Astrocyte of the spinal cord (primary cell): ENCODE data around the gene CEACAM19.
"Not testable (repeated sequence)": the region's sequence is repeated elsewhere in the genome, so short reads cannot be mapped to it uniquely, and the experiment has no call there.

Experiments
- DNase-seq: peaks from one replicate; pipeline ENCODE4 v3.0.0; 2011; ENCODE audit warnings: low read depth, low spot score
- H3K4me3 ChIP-seq: 2 replicates; pipeline ENCODE4 v1.5.1; 2011; ENCODE audit warnings: low read depth, mild to moderate bottlenecking, low read length, moderate library complexity
- in situ Hi-C: cut with HindIII; loops from 2 replicates; pipeline ENCODE4 v1.10.0; 2017; ENCODE audit warnings: low sequenced_read_pairs
- TF ChIP-seq, protein P1 (sequence below): IDR thresholded peaks from 2 replicates; pipeline ENCODE4 v1.5.1; 2012; ENCODE audit warnings: low read depth, mild to moderate bottlenecking, low read length, inconsistent platforms

Gene CEACAM19

DNA sequence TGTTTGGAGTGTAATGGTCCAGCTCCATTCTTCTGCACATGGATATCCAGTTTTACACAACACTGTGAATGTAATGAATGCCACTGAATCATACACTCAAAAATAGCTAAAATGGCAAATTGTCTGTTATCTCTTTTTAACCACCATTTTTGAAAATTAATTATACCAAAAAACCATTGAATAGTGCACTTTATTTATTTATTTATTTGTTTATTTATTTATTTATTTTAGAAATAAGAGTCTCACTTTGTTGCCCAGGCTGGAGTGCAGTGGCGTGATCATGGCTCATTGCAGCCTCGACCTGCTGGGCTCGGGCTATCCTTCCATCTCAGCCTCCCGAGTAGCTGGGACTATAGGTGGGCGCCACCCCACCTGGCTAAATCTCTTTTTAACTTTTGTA, 7.3 kb upstream of the CEACAM19 start:
- no peak overlapping the region for H3K4me3 ChIP-seq
- no peak for DNase-seq
- TF ChIP-seq, protein P1, sequence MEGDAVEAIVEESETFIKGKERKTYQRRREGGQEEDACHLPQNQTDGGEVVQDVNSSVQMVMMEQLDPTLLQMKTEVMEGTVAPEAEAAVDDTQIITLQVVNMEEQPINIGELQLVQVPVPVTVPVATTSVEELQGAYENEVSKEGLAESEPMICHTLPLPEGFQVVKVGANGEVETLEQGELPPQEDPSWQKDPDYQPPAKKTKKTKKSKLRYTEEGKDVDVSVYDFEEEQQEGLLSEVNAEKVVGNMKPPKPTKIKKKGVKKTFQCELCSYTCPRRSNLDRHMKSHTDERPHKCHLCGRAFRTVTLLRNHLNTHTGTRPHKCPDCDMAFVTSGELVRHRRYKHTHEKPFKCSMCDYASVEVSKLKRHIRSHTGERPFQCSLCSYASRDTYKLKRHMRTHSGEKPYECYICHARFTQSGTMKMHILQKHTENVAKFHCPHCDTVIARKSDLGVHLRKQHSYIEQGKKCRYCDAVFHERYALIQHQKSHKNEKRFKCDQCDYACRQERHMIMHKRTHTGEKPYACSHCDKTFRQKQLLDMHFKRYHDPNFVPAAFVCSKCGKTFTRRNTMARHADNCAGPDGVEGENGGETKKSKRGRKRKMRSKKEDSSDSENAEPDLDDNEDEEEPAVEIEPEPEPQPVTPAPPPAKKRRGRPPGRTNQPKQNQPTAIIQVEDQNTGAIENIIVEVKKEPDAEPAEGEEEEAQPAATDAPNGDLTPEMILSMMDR, result no peak
- in situ Hi-C loops, result no loop called here

DNA sequence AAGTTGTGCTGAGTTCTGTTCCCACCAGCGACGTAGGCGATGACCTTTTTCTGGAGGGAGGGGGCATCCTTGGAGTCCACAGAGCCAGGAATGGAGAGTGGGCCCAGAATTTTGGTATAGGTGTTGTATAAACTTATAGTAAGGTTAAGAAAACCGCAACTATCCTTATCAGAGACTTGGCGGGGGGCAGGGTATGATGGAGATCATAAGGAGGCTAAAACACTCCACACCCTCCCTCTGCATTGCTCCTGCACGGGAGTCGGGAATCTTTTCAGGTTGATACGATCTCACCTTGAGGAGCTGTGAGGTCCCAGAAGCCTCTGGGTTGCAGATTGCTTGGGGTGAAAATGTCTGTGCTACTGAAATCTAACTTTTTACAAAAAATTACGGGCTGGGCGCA, 6.3 kb upstream of the CEACAM19 start:
- no peak overlapping the region for H3K4me3 ChIP-seq
- in situ Hi-C loops, result no loop called here
- DNase-seq, result no peak
- TF ChIP-seq, protein P1, result no peak

DNA sequence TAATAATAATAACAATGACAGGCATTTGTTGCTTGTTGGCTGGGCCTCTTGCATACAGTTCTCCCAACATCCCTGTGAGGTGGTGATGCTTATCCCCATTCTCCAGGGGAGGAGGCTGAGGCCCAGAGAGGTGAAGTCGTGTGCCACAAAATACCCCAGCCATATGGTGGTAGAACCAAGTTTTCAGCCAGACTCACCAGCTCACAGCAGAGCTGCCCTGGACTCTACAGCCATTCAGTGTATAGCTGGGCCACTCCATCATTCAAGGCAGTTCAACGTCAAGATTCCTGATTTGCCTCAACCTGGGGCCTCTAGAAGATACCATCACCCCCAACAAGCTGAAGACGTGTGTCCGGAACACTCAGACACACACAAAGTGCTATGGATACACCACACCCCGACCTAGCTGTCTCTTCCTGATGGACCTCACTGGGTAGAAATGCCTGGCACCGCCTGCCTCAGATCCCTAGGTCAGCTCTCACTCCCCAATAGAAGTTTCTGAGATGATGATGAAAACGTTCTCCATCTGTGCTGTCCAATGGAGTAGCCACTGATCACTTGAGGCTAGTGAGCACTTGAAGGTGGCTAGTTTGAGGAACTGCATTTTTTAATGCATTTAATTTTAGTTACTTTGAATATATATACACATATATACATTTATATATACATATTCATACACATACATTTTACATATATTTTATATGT, 4.3 kb upstream of the CEACAM19 start:
- DNase-seq, result no peak
- TF ChIP-seq, protein P1, result no peak
- in situ Hi-C loops, result no loop called here
- H3K4me3 ChIP-seq, result no peak overlapping the region

DNA sequence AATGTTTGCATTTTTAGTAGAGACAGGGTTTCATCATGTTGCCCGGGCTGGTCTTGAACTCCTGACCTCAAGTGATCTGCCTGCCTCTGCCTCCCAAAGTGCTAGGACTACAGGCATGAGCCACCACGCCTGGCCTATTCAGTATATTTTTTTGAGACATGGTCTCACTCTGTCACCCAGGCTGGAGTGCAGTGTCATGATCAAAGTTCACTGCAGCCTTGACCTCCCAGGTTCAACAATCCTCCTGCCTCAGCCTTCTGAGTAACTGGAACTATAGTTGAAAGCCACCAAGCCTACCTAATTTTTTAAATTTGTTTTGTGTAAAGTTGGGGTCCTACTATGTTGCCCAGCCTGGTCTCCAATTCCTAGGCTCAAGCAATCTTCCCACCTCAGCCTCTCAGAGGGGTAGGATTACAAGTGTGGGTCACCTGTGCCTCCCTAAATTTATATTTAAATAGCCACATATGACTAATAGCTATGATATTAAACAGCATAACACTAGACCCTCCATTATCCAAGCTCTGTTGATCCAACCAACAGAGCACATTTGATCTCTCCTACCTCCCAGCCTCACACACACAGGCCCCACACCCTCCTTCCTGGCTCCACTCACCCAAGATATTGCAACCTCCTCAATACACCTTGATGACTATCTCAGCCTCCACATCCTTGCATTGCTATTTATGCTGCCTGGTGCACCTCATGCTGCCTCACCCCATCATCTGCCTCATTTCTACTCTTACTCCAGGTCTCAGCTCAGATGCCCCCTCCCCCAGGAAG, 2.1 kb upstream of the CEACAM19 start:
- H3K4me3 ChIP-seq, result no peak overlapping the region
- in situ Hi-C loops, result no loop called here
- TF ChIP-seq, protein P1, result no peak
- DNase-seq, result no peak

DNA sequence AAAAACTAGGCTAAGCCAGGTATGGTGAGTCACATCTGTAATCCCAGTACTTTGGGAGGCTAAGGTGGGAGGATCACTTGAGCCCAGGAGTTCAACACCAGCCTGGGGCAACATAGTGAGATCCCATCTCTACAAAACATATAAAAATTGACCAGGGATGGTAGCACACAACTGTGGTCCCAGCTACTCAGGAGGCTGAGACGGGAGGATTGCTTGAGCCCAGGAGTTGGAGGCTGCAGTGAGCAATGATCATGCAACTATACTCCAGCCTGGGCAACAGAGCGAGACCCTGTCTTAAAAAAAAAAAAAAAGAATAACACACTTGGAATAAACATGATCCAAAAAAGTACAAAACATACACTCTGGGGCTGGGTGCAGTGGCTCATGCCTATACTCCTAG, 1.3 kb upstream of the CEACAM19 start:
- in situ Hi-C loops, H3K4me3 ChIP-seq, DNase-seq: not testable (repeated sequence)

DNA sequence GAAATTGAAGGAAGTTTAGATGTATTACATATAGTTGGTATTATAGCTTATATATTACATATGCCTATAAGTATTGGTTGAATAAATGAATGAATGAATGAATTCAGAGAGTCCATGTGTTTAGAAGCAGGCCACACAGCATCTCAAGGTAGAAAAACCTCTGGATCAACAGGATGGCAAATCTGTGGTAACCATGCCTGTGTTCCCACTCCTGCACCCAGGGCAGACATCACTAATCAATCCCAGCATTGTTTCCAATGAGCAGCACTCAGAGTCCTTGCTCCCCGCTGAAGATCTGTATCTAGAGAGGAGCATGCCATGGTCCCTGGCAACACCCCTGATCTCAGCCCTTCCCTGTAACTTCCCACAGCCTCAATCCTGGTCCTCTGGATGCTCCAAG, 944 bp downstream of the CEACAM19 start:
- TF ChIP-seq, protein P1, result no peak
- in situ Hi-C loops, result no loop called here
- no peak for DNase-seq
- H3K4me3 ChIP-seq, result no peak overlapping the region

DNA sequence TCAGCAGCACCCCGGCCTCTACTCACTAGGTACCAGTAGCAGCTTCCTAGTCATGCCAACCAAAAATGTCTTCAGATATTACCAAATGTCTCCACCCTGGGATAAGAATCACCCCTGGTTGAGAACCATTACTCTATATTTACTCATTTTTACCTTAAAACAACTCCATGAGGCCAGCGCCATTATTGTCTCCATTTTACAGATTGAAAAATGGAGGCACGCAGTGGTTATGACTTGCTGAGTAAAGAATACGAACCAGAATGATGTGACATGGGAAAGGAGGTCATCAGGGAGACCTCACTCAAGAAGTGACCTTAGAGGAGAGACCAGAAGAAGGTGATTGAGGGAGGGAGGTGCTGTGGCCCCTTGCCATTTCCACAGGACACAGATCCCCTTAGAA, 2.2 kb downstream of the CEACAM19 start:
- TF ChIP-seq, protein P1, result no peak
- in situ Hi-C loops, result no loop called here

More for the DNA sequence above, 2.2 kb downstream of the CEACAM19 start:
- DNase-seq, result no peak
- no peak overlapping the region for H3K4me3 ChIP-seq
